Stimulated activated CD8-positive, alpha-beta memory T cell treated with anti-CD3 and anti-CD28 coated beads, Interleukin-15, amount 100 ng/mL, for 1 hour (primary cell): ENCODE results near the gene PTPRF.
"Not testable (repeated sequence)": the region's sequence is repeated elsewhere in the genome, so short reads cannot be mapped to it uniquely, and the experiment has no call there.

Experiments used
- DNase-seq: peaks from one replicate; pipeline ENCODE4 v3.0.0-alpha.2; 2020; ENCODE audit warnings: low read depth

PTPRF gene

DNA sequence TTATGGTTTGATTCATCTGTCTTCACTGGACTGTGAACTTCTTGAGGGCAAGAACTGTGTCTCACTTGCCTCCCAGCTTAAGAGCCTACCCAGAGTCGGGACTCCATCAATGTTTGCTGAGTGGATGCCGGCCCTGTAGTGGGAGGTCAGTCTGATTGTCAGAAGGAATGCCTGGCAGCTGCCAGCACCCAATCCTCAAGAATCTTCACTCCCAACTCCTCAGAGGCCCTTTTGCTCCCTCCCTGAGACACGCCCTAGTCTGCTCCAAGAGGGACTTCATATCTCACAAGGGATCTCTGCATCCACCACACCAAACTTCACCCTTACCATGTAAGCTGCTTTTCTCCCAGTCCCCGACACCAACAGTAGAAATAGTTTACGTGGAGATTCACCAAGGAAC, 104.0 kb downstream of the PTPRF start:
- DNase-seq: no peak

DNA sequence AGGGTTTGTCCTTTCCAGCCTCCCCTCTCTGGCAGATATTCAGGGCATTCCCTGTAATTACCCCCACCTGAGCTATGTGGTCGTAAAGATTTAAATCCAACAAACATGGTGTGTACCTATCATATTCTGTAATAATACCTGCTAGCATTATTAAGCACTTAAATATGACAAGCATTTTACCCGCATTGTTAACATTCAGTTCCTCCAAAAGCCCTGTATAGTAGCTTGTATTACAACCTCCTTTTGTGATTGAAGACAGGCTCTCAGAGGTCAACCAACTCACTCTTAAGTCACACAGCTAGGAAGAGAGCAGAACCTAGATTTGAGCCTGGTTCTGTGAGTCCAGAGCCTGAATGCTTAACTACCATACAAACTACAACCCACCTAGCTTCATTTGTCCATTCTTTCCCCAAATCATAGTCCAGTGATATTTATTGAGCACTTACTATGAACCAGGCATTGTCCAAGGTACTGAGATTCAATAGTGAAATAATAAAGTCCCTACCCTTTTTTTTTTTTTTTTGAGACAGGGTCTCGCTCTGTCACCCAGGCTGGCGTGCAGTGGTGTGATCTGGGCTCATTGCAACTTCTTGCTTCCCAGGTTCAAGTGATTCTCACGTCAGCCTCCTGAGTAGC, 105.4 kb downstream of the PTPRF start:
- DNase-seq: no peak

DNA sequence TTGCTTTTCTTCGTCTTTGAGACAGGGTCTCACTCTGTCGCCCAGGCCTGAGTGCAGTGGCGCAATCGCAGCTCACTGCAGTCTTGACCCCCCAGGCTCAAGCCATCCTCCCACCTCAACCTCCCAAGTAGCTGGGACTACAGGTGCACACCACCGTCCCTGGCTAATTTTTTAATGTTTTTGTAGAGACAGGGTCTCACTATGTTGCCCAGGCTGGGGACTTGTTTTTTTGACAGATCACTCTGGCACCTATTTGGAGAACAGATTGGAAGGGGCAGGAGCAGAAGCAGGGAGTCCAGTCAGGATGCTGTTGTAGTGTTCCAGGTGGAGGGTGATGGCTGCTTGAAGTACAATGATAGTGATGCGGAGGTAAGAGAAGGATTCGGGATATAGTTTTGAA, 106.6 kb downstream of the PTPRF start:
- no peak for DNase-seq

DNA sequence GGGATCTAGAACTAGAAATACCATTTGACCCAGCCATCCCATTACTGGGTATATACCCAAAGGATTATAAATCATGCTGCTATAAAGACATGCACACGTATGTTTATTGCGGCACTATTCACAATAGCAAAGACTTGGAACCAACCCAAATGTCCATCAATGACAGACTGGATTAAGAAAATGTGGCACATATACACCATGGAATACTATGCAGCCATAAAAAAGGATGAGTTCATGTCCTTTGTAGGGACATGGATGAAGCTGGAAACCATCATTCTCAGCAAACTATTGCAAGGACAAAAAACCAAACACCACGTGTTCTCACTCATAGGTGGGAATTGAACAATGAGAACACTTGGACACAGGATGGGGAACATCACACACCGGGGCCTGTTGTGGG, 107.7 kb downstream of the PTPRF start:
- not testable (repeated sequence) for DNase-seq

DNA sequence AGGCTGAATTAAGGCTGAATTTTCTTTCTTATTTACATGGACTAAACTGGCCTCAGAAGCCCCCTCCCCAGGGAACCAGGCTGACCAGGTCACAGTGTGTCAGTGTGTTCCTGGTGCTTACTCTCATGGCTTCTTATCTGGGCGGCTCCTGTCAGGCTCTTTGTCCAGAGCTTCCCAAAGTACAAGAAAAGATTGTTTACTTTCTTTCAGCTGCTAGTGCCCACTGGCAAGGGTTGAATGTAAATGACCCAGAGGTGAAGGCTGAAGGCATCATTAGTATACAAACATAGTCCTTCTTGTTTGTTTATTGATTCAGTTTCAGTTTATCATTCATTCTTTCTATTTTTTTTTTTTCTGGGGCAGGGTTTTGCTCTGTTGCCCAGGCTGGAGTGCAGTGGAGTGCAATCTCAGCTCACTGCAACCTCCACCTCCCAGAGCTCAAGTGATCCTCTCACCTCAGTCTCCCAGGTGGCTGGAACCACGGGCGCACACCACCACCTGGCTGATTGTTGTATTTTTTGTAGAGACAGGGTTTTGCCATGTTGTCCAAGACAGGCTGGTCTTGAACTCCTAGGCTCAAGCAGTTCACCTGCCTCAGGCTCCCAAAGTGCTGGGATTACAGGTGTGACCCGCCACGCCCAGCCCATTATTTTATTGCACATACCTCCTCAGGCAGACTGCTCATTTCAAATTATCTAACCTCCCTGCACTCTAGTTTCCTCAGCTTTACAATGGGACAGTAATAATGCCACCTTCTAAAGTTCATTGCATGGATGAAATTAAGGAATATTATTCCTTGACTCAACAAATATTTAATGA, 109.5 kb downstream of the PTPRF start:
- DNase-seq: no peak

DNA sequence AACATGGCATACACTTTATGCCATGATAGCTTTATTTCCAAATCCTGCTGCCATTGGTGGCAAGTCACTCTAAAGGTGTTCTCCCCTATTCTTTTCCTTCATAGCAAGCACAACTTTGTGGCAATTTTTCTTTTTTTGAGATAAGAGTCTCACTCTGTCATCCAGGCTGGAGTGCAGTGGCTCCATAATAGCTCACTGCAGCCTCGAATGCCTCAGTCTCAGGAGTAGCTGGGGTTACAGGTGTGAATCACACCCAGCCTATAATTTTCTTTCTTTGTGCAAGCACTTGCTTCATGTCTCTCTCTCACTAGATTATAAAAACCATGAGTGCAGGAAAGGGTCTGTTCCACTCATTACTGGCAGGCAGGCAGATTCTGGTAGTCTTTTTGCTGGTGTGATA, 113.9 kb downstream of the PTPRF start:
- DNase-seq: no peak

DNA sequence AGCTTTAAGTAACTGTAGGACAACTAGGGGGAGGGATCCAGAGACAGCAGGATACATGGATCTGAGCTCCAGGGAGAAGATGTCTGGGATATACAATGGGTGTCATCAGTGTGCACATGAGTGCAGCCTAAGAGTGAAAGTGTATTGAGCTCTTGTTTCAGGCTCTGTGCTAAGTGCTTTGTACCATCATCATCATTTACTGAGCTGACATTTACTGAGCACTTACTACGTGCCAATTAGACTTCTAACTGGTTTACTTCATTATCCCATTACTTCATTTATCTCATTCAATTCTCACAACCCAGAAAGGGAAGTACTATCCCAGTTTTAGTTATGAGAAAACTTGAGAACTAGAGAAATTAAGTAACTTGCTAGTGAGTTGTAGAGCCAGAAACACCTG, 114.8 kb downstream of the PTPRF start:
- DNase-seq: no peak

DNA sequence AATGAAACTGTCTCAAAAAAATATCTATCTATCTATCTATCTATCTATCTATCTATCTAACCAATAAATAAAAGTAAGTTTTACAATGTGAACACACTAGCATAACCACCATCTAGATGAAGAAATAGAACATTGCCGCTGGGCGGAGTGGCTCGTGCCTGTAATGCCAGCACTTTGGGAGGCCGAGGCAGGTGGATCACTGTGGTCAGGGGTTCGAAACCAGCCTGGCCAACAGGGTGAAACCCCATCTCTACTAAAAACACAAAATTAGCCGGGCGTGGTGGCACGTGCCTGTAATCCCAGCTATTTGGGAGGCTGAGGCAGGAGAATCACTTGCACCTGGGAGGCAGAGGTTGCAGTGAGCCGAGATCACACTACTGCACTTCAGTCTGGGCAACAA, 116.6 kb downstream of the PTPRF start:
- DNase-seq: not testable (repeated sequence)

DNA sequence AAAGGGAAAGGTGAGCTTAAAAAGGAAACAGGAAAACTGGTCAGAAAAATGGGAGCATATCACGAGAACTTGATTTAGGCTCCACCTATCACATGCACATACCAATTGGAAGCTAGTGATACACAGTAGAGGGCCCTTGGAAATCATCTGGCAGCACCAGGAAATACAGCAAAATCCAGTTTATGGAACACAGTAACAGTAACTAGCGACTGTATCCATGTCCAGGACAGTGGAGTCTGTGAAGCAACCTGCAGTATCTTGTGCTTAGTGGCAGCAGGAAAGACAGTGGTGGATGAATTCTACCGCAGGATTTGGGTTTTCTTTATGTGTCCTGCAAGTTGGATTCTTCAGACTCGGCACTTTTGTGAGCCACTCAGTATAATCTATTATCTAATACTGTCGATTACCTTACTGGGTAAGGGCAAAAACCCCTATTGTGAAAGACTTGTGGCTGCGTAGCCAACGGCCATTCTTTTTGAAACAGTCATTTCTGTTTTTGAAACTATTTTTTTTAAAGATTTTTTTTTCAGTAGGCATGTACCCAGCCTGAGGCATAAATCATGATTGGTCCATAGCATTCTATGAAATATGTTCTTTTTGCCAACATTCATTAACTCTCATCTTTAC, 117.7 kb downstream of the PTPRF start:
- DNase-seq: no peak

DNA sequence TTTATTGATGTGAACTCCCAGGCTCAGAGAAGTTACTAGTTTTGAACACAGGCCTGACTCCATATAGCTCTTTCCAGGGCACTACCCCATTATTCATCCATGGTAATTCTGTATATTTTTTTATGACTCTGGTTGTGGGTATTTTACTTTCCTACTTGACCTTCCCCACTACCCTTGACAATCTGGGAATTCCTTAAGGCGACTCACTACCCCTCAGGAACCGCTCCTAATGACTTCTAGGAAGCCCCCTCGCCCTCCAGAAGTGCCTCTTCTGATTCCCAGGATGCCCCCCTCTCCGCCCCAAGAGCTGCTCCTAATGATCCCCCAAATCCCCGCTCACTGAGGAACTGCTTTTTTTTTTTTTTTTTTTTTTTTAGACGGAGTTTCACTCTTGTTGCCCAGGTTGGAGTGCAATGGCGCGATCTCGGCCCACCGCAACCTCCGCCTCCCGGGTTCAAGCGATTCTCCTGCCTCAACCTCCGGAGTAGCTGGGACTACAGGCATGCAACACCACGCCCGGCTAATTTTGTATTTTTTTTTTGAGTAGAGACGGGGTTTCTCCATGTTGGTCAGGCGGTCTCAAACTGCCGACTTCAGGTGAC, 118.3 kb downstream of the PTPRF start:
- no peak for DNase-seq

DNA sequence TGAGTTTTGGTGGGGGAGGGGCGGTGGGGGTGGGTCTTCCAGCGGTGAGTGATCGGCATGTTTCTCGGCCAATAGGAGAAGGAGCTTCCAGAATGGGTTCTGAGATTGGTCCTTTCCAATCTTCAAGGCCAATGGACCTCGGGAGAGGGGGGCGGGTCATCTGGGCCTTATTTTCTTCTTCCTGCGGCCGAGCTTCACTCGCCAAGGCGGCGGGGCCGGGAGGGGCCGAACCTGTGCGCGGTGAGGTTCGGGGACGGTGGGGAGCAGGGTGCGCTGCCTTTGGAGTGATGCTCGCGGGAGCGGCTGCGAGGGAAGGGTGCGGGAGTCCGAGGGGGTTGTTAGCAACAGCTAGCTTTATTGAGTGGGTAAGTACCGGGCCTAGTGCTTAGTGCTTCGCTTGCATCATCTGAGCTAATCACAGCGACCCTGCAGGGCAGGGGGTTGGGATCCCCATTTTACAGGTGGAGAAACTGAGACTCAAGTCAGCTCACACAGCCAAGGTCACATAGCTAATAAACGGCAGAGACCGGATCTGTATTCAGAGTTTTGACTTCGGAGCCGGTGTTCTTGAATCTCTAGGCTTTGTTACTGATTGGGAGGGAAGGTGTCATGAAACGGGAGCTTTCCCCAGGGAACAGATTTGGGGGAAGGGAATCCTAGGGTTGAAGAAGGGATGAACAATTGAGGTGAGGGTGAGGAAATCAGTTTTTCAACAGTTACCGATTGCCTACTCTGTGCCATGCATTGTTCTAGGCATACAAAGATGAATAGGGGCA, 119.8 kb downstream of the PTPRF start:
- DNase-seq: peak; percentile 82

DNA sequence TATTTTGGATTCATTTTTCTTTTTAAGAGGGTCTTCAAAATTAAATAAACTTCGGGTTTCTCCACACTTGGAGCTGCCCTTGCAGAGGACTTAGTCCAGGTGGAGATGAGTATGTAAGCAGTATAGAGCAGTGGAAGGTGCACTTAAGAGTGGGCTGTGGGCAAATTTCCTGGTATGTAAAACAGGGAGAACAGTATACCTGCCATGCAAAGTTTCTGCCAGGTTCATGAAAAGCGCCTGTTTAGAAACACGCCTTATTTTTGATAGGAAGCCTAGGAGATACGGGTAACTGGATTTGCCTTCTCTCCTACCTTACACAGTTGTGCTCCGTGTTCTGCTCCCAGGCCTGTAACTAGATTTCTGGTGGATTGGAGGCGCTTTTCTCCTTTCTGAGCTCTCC, 120.5 kb downstream of the PTPRF start:
- no peak for DNase-seq

DNA sequence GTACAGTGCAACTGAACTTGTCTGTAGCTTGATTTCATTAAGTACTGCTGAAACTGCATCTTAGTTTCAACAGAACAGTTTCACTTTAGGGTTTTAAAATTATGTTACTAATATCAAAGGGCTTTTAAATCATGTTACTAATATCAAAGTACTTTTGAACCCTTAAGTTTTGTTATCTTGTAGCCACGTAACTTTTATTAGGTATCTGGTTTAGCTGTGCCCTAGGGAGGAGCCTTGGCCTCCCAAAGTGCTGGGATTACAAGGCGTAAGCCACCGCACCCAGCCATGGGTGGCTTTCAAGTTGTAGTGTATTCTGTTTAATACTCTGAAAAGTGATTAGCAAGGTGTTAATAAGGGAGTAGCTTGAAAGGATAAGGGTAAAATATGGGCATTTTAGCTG, 121.2 kb downstream of the PTPRF start:
- DNase-seq: no peak

DNA sequence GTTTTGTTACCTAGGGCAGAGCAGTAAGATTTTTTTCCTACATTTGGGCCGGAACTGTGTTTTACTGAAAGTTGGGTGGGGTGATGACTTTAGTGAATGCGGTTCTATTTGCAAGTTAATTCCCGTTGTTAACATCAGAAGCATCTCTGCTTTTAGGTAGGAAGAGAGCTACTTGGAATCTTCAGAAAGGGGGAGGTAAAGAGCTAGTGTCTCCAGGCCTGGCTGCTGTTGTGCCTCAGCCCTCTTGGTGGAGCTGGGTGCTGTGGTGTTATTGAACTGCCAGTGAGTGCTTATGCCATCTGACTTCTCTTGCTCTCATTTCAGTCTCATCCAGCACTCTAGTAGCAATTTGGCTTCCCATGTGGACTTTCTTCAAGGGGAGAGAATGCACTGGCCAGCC, 122.7 kb downstream of the PTPRF start:
- DNase-seq: no peak

DNA sequence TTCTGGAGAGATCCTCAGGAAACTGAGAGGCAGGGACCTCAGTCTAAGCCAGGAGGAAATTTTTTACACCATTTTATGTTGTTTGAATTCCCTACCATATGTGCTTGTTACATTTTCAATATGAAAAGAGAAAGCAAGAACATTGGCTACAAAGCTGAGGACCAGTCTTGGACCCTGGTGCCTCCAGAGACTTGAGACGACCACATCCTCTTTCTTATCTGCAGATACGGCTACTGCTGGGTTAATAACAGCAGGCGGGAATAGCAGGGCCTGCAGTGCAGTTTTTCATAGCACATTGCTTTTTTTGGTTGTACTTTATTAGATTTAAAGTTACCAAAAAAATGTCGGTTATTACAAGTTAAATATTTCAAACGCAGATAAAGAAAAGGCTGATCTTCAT, 123.2 kb downstream of the PTPRF start:
- no peak for DNase-seq

DNA sequence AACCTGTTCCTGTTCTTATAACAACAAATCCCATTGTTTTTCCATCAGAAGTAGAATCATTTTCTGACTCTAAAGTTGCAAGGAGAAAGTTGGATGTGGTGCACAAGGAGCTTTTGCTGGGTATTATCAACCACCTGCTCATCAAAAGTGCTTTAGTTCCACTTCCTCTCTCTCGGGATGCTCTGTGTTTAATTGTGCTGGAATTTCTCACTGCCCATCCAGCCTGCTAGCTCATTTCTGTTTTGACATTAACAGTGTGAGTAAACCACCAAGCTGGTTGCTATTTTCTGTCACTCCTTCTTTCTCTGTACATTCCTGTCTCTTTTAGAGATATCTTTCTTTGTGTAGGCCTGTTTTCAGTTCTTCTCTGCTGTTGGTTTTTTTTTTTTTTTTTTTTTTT, 125.3 kb downstream of the PTPRF start:
- no peak for DNase-seq

DNA sequence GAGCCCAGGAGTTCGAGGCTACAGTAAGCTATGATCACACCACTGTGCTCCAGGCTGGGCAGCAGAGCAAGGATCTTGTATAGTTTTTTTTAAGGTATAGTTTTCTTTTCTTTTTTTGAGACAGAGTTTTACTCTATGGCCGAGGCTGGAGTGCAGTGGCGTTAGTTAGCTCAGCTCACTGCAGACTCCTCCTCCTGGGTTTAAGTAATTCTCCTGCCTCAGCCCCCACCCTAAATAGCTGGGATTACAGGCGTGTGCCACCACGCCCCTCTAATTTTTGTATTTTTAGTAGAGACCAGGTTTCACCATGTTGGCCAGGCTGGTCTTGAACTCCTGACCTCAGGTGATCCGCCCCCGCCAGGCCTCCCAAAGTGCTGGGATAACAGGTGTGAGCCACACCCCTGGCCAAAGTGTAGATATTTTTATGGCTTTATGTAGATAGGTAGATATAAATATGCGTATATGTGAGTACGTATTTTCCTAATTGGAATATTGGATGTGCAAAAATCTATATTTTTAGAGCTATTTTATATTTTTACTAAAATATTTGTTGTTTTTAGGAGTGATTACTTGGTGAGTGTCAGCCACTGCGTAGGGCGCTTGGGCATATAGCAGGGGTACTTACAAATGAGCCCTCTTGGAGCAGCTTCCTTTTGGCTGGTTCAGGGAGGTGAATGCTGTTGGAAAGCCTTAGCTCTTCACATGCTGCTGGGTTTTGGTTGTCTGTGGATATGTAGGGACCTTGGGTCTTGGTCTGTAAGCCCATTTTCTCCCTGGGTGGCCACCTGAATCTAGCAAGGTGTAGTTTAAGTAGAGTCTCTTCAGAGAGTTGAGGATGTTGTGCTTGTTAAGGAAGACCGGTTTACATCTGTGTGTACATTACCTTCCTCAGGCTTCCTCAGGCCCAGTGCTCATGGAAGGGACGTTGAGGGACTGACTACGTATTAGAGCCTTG, 128.8 kb downstream of the PTPRF start:
- no peak for DNase-seq

DNA sequence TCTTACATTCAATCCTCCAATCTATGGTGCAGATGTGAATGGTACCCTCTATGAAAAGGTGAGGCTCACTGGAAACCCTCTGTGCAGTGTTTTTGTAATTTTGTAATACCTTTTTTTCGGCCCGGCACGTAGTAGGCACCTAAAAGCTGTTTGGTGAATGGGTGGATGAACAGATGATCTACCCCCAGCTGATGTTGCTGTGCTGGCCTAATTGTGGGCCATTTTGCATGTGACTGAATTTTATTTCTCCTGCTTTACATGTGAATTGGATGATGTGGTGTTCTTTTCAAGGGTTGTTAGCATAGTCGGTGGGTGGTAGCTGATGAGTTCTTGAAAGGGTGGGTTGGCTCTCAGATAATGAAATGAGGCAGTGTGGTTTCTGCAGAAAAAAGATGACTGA, 129.7 kb downstream of the PTPRF start:
- DNase-seq: no peak

DNA sequence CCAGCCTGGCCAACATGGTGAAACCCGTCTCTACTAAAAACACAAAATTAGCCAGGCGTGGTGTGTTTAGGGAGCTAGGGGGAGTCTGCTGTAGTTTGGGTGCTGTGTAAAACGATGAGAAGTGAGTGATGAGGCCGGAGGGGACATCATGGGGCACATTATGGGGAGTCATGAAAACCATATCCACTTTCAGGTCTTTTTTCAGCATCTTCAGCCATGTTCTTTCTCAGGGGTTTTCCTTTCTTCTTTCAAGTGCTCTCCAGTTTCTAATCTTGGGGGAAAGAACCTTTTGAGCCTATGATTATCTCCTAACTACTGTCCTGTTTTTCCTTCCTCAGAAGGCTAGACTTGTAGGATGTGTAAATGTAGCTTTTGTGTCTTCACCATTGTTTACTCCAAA, 133.7 kb downstream of the PTPRF start:
- no peak for DNase-seq

DNA sequence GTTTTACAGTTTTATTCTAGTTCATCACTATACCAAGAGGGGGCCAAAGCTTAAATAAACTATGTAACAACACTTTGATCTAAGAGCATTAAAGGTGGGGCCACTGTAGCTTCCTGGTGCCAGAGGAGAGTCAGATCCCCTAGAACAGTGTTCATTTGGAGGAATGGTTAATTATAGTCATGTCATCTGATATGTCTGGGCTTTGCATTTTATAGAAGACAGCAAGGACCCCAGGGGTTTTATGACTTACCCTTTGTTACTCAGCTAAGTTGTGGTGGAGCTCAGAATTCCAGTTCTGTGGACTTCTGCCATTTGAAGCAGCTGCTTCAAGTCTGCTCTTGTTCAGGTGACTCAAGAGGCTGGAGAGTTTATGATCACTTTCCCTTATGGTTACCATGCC, 135.9 kb downstream of the PTPRF start:
- DNase-seq: no peak

DNA sequence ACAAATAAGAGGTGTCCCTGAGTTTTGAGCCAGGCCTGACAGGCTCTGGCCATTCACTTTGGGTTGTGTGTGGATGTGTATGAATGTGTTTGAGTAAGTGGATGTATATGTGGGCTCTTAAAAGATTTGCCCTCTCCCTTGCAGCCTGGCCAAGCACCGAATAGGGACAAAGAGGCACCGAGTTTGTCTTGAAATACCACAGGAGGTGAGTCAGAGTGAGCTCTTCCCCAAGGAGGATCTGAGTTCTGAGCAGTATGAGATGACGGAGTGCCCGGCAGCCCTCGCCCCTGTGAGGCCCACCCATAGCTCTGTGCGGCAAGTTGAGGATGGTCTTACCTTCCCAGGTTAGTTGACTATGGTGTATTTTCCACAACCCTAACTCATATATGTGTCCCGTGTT, 138.3 kb downstream of the PTPRF start:
- DNase-seq: no peak
